ENCODE data around the gene CACNB4.
"Not testable (repeated sequence)": the region's sequence is repeated elsewhere in the genome, so short reads cannot be mapped to it uniquely, and the experiment has no call there.

The CACNB4 gene

GRCh38 chr2:152120430-152120829 is 21.6 kb upstream of the CACNB4 start:
- no peak overlapping the region for H3K4me3 ChIP-seq (ENCODE audit: low read depth, low read length)
- DNase-seq (ENCODE audit: low read depth) = no peak
- no peak for TF ChIP-seq CTCF (IDR thresholded peaks at IDR 0.05; ENCODE audit: low read depth, low read length, missing control alignments)

GRCh38 chr2:152115952-152116351 is 17.1 kb upstream of the CACNB4 start:
- no peak for DNase-seq (ENCODE audit: low read depth)
- TF ChIP-seq CTCF (IDR thresholded peaks at IDR 0.05; ENCODE audit: low read depth, low read length, missing control alignments) = no peak
- no peak overlapping the region for H3K4me3 ChIP-seq (ENCODE audit: low read depth, low read length)

- H3K4me3 ChIP-seq (ENCODE audit: low read depth, low read length) = no peak overlapping the region
- no peak for DNase-seq (ENCODE audit: low read depth)
- TF ChIP-seq CTCF (IDR thresholded peaks at IDR 0.05; ENCODE audit: low read depth, low read length, missing control alignments) = no peak
Observed at GRCh38 chr2:152114366-152114765, 15.5 kb upstream of the CACNB4 start.

- not testable (repeated sequence) for H3K4me3 ChIP-seq (ENCODE audit: low read depth, low read length); DNase-seq (ENCODE audit: low read depth)
Observed at GRCh38 chr2:152107140-152107539, 8.3 kb upstream of the CACNB4 start.

- H3K4me3 ChIP-seq (ENCODE audit: low read depth, low read length) = no peak overlapping the region
- TF ChIP-seq CTCF (IDR thresholded peaks at IDR 0.05; ENCODE audit: low read depth, low read length, missing control alignments) = no peak
- no peak for DNase-seq (ENCODE audit: low read depth)
Observed at GRCh38 chr2:152106464-152106863, 7.6 kb upstream of the CACNB4 start.

GRCh38 chr2:152103271-152103670 is 4.4 kb upstream of the CACNB4 start:
- TF ChIP-seq CTCF (IDR thresholded peaks at IDR 0.05; ENCODE audit: low read depth, low read length, missing control alignments) = no peak
- H3K4me3 ChIP-seq (ENCODE audit: low read depth, low read length) = no peak overlapping the region
- no peak for DNase-seq (ENCODE audit: low read depth)

GRCh38 chr2:152100961-152101360 is 2.1 kb upstream of the CACNB4 start:
- no peak for DNase-seq (ENCODE audit: low read depth)
- no peak overlapping the region for H3K4me3 ChIP-seq (ENCODE audit: low read depth, low read length)
- no peak for TF ChIP-seq CTCF (IDR thresholded peaks at IDR 0.05; ENCODE audit: low read depth, low read length, missing control alignments)

All from GM12864 (cell line).